GM12801 (cell line): ENCODE measurements around the gene ANKDD1A.

Experiments used
- CTCF ChIP-seq: IDR thresholded peaks from one replicate; pipeline ENCODE4 v1.5.1; 2011; ENCODE audit warnings: control low read depth; ENCODE audit not compliant: insufficient read length; ENCODE audit errors: extremely low read depth

Gene ANKDD1A

GRCh38 chr15:64926661-64927060, 15.0 kb downstream of the ANKDD1A start:
- TF ChIP-seq CTCF, result no peak

- no peak for TF ChIP-seq CTCF
Measured at GRCh38 chr15:64928626-64929220, 17.0 kb downstream of the ANKDD1A start.

- no peak for TF ChIP-seq CTCF
Measured at GRCh38 chr15:64930019-64930652, 18.4 kb downstream of the ANKDD1A start.

GRCh38 chr15:64930778-64931371, 19.2 kb downstream of the ANKDD1A start:
- TF ChIP-seq CTCF, result no peak

- TF ChIP-seq CTCF, result no peak
Measured at GRCh38 chr15:64931381-64931780, 19.7 kb downstream of the ANKDD1A start.

- TF ChIP-seq CTCF, result no peak
Measured at GRCh38 chr15:64934023-64934422, 22.3 kb downstream of the ANKDD1A start.

GRCh38 chr15:64938192-64938591, 26.5 kb downstream of the ANKDD1A start:
- no peak for TF ChIP-seq CTCF
